Heart left ventricle (tissue), 13 donors: Measurements from ENCODE around the gene CLIP2.

Experiments used
- CTCF ChIP-seq, 12 donors: fragments of 200-600 bp; sonication (generic) in 4 of 12; IDR thresholded peaks; one replicate each; pipeline versions ENCODE4 v1.5.0 to v1.8.0; 2018 to 2022; ENCODE audit warnings: antibody characterized with exemption in 12 of 12, mild to moderate bottlenecking in 5 of 12
- POLR2A ChIP-seq, 2 donors: fragments of 450-650 bp; IDR thresholded peaks; one replicate each; pipeline ENCODE4 v1.6.1; 2017; ENCODE audit warnings: antibody characterized with exemption in 2 of 2, mild to moderate bottlenecking in 2 of 2, moderate library complexity in 2 of 2
- donor health status: ischemic (EF 13 %, LVEDD 7.1; RV severe dilation, severe dysfunction).
- donor health status: DM: no; HTN: yes; CAD: no.
- donor health status: DM: no; HTN: no; CAD: no.
- donor health status: ischemic (EF 25% LVEDD 6.9; RV normal size, moderate dysfunction).
- donor health status: ischemic (EF 25% LVEDD 5.7; RV mildly dilated, moderate dysfunction).
- donor health status: ischemic (EF 35%, LVEDD 5.7; RV mildly dilated, moderate dysfunction).
- donor health status: nonischemic (EF 11% LVEDD 7.7; RV severe dilation, severe dysfunction).
- donor health status: DM: yes; HTN: yes; CAD: no.
- donor health status: PGD.
- donor health status: ischemic (EF 29% LVEDD 5.4; RV normal size, mild dysfunction).
- donor health status: nonischemic (EF 23%, LVEDD 6.1; RV moderate dilation, normal function).

DNA sequence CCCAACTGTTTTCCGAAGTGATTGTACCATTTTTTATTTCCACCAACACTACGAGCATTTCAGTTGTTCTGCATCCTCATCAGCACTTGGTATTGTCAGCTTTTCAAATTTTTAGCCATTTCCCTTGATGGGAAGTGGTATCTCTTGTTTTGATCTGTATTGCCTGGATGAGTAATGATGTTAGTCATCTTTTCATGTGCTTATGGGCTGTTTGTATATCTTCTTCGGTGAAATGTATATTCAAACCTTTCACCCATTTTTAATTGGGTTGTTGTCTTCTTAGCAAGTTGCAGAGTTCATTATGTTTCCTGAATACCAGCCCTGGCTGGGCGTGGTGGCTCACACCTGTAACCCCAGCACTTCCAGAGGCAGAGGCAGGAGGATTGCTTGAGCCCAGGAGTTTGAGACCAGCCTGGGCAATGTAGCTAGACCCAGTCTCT is 22.1 kb downstream of the CLIP2 start:
- TF ChIP-seq POLR2A (IDR thresholded peaks at IDR 0.05) (no peak), CTCF (IDR thresholded peaks at IDR 0.05) (no peak)
